Type B pancreatic cell (in vitro differentiated cells): ENCODE data around the gene GUCA2B. TPM values are rescaled to one million over a fixed set of nuclear protein-coding genes. Genes with fewer than 3 reads are reported as not detected.
A peak's percentile ranks its signal among the peaks of the same experiment; 100 is the strongest.

Source experiments
- DNase-seq: peaks from one replicate; pipeline ENCODE4 v3.0.0; 2021; ENCODE audit warnings: mixed read lengths; ENCODE audit not compliant: unreplicated experiment; ENCODE audit errors: extremely low spot score
- H3K27ac Mint-ChIP-seq: 2 replicates; pipeline ENCODE4 v1.8.0; 2021; ENCODE audit warnings: mild to moderate bottlenecking, mixed read lengths
- H3K27me3 Mint-ChIP-seq: 2 replicates; pipeline ENCODE4 v1.8.0; 2021; ENCODE audit warnings: mixed read lengths
- H3K36me3 Mint-ChIP-seq: 2 replicates; pipeline ENCODE4 v1.8.0; 2021; ENCODE audit warnings: mixed read lengths
- H3K4me1 Mint-ChIP-seq: one replicate; pipeline ENCODE4 v1.8.0; 2021; ENCODE audit warnings: mixed read lengths; ENCODE audit not compliant: unreplicated experiment
- H3K4me3 Mint-ChIP-seq: 2 replicates; pipeline ENCODE4 v1.8.0; 2021; ENCODE audit warnings: mild to moderate bottlenecking, mixed read lengths
- H3K9me3 Mint-ChIP-seq: 2 replicates; pipeline ENCODE4 v1.8.0; 2021; ENCODE audit warnings: mixed read lengths
- total RNA-seq: library from RNA; stranded (reverse); gene quantifications from 2 replicates; pipeline ENCODE4 v1.2.1, GENCODE V29; 2021; ENCODE audit warnings: low replicate concordance
- TF ChIP-seq, protein P1 (sequence below): fragments of 200-600 bp; sonication (generic); conservative IDR thresholded peaks from 2 replicates; pipeline ENCODE4 v1.5.0; 2021; ENCODE audit warnings: antibody characterized with exemption, mild to moderate bottlenecking

GUCA2B gene
- total RNA-seq, 1 donor from 2014 or later = 0.92 TPM

GRCh38 chr1:42183957-42184268 is 30.7 kb downstream of the GUCA2B start:
- TF ChIP-seq, protein P1, sequence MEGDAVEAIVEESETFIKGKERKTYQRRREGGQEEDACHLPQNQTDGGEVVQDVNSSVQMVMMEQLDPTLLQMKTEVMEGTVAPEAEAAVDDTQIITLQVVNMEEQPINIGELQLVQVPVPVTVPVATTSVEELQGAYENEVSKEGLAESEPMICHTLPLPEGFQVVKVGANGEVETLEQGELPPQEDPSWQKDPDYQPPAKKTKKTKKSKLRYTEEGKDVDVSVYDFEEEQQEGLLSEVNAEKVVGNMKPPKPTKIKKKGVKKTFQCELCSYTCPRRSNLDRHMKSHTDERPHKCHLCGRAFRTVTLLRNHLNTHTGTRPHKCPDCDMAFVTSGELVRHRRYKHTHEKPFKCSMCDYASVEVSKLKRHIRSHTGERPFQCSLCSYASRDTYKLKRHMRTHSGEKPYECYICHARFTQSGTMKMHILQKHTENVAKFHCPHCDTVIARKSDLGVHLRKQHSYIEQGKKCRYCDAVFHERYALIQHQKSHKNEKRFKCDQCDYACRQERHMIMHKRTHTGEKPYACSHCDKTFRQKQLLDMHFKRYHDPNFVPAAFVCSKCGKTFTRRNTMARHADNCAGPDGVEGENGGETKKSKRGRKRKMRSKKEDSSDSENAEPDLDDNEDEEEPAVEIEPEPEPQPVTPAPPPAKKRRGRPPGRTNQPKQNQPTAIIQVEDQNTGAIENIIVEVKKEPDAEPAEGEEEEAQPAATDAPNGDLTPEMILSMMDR = no peak
- Mint-ChIP-seq H3K9me3 (no peaks in the 10 kb centered on the region), H3K4me3 (no peak overlapping the region), H3K4me1 (no peaks in the 10 kb centered on the region), H3K27me3 (no peaks in the 10 kb centered on the region), H3K36me3 (peaks cover 34% of the 10 kb centered on the region), H3K27ac (no peak overlapping the region)
- no peak for DNase-seq

DNA sequence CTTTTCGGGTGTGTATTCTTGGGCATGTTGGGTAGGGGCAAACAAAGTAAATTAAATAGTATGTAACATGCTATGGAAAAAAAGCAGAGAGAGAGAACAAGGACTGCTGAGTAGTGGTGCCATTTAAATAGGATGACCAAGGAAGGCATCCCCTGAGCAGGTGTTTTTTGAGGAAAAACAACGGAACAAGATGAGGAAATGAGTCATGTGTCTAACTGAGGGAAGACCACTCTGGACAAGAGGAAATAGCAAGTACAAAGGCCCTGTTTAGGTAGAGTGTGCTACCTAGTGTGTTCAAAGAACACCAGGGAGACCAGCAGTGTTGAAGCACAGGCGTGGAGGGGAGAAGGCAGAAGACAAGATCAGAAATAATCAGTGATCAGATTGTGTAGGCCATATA is 31.4 kb downstream of the GUCA2B start:
- H3K4me1 Mint-ChIP-seq = no peaks in the 10 kb centered on the region
- DNase-seq = no peak
- H3K4me3 Mint-ChIP-seq = no peak overlapping the region
- H3K36me3 Mint-ChIP-seq = peaks cover 38% of the 10 kb centered on the region
- no peaks in the 10 kb centered on the region for H3K27me3 Mint-ChIP-seq
- H3K9me3 Mint-ChIP-seq = no peaks in the 10 kb centered on the region
- no peak overlapping the region for H3K27ac Mint-ChIP-seq
- TF ChIP-seq, protein P1 = no peak

DNA sequence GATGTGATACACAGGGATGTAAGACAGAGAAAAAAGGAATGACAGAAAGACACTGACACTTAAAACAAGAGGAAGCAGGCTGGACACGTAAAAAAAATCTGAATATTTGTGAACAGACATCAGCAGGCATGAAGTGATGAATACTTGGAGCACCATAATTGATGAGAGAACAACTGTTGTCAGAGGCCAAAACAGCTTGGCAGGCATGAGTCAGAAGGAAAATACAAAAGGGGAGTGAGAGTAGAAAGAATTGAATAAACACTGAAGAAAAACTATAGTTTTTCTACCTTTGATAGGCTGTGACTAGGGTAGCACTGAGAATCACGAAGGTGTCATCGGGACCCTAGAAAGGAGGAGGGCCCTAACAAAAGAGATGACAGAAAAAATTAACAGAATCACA is 32.9 kb downstream of the GUCA2B start:
- Mint-ChIP-seq H3K9me3 (no peaks in the 10 kb centered on the region), H3K4me1 (no peaks in the 10 kb centered on the region), H3K27me3 (no peaks in the 10 kb centered on the region), H3K27ac (peak overlapping the region; percentile 80), H3K4me3 (no peak overlapping the region), H3K36me3 (peaks cover 41% of the 10 kb centered on the region)
- no peak for DNase-seq
- TF ChIP-seq, protein P1 = no peak

DNA sequence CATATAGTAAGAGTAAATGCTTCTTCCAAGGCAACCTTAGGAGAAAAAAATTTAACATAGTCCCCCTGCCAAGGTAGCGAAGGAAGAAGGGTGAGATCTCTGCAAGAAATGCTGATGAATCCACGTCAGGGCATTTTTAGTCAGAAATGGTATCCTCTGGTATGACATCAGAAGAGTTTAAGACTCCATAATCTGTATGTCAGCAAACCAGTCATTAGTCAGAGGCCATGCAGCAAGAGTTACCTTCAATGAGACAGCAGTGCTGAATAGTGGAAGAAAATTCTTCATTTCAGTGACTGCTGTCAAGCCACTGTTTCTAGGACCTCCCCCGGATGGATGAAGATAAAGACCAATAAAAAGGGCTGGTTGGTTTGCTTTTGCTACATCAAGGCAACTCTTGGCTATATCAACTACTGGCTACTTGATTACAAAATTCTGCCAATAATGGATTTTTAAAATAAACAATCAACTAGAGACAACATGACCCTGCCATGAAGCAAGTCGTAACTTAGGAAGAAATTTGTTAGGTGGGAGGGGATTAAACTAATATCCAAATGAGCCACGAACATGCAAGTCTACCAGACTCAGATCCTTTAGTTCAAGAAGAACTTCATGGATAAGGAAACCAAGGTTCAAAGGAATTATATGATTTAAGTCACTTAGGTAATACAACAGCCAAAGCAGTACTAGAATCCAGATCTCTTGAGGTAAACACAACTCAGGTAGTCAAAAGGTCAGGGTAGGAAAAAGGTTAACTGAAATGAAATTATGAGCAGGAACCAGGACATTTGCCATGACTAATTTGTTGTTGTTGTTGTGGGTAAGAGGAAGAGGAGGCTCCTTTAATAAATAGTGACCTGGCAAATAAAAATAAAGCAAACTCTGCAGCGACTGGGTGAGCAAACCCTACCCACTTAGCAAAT is 37.0 kb downstream of the GUCA2B start:
- no peaks in the 10 kb centered on the region for H3K9me3 Mint-ChIP-seq
- TF ChIP-seq, protein P1 = no peak
- no peaks in the 10 kb centered on the region for H3K27me3 Mint-ChIP-seq
- DNase-seq = no peak
- H3K36me3 Mint-ChIP-seq = peaks cover 43% of the 10 kb centered on the region
- no peaks in the 10 kb centered on the region for H3K4me1 Mint-ChIP-seq
- H3K4me3 Mint-ChIP-seq = no peak overlapping the region
- no peak overlapping the region for H3K27ac Mint-ChIP-seq

GRCh38 chr1:42191319-42191718 is 38.1 kb downstream of the GUCA2B start:
- no peak for DNase-seq
- Mint-ChIP-seq H3K36me3 (peaks cover 35% of the 10 kb centered on the region), H3K9me3 (no peaks in the 10 kb centered on the region), H3K4me1 (no peaks in the 10 kb centered on the region), H3K27me3 (no peaks in the 10 kb centered on the region), H3K27ac (no peak overlapping the region), H3K4me3 (no peak overlapping the region)
- TF ChIP-seq, protein P1 = no peak
